CD14-positive monocyte (primary cell): ENCODE data around the gene RANGRF. TPM values are rescaled to one million over a fixed set of nuclear protein-coding genes. Genes with fewer than 3 reads are reported as not detected.

ENCODE experiments used
- DNase-seq, 3 donors: peaks; one replicate each; pipeline ENCODE4 v3.0.0-alpha.2; 2011 to 2022
- H2AFZ ChIP-seq: 2 replicates; pipeline ENCODE4 v1.6.0; 2012; ENCODE audit warnings: mild to moderate bottlenecking, low read depth, low read length, inconsistent platforms; ENCODE audit not compliant: insufficient read depth, poor library complexity, severe bottlenecking
- H3K27ac ChIP-seq, 2 donors: 1 replicate in 1 of 2; 2 replicates in 1 of 2; pipeline ENCODE4 v1.5.1; 2012 to 2013; ENCODE audit warnings: low read length in 2 of 2, control low read depth in 1 of 2, inconsistent platforms in 1 of 2, low read depth in 1 of 2, mild to moderate bottlenecking in 1 of 2
- H3K27me3 ChIP-seq, 2 donors: one replicate each; pipeline versions ENCODE4 v1.6.0 to v1.6.1; 2011 to 2013; ENCODE audit warnings: low read length in 2 of 2; ENCODE audit not compliant: control insufficient read depth in 2 of 2, insufficient read depth in 2 of 2
- H3K36me3 ChIP-seq, 2 donors: replicated peaks in 1 of 2; 1 replicate in 1 of 2; 2 replicates in 1 of 2; pipeline versions ENCODE4 v1.5.1 to v1.6.1; 2012 to 2013; ENCODE audit warnings: low read length in 2 of 2, control low read depth in 1 of 2, inconsistent platforms in 1 of 2, mild to moderate bottlenecking in 1 of 2; ENCODE audit not compliant: insufficient read depth in 2 of 2, control insufficient read depth in 1 of 2
- H3K4me1 ChIP-seq, 2 donors: 1 replicate in 1 of 2; 2 replicates in 1 of 2; pipeline versions ENCODE4 v1.5.1 to v1.6.1; 2012 to 2013; ENCODE audit warnings: low read length in 2 of 2, control low read depth in 1 of 2, inconsistent platforms in 1 of 2, mild to moderate bottlenecking in 1 of 2, moderate library complexity in 1 of 2; ENCODE audit not compliant: insufficient read depth in 2 of 2, control insufficient read depth in 1 of 2
- H3K4me2 ChIP-seq: replicated peaks from 2 replicates; pipeline ENCODE3; 2012; ENCODE audit warnings: low read length, moderate library complexity, mild to moderate bottlenecking; ENCODE audit not compliant: poor library complexity, severe bottlenecking; ENCODE audit errors: extremely low read depth
- H3K4me3 ChIP-seq, 3 experiments: fragments of 200-600 bp in 1 of 3; sonication (generic) in 1 of 3; replicated peaks in 1 of 3; 1 replicate in 2 of 3; 2 replicates in 1 of 3; pipeline ENCODE4 v1.5.1; 2011 to 2013; ENCODE audit warnings: low read length in 3 of 3, mild to moderate bottlenecking in 3 of 3, control low read depth in 2 of 3, low read depth in 2 of 3, inconsistent platforms in 1 of 3, moderate library complexity in 1 of 3
- H3K79me2 ChIP-seq: 2 replicates; pipeline ENCODE4 v1.6.0; 2012; ENCODE audit warnings: mild to moderate bottlenecking, control low read depth, inconsistent platforms, low read length, moderate library complexity; ENCODE audit not compliant: insufficient read depth
- H3K9ac ChIP-seq: 2 replicates; pipeline ENCODE4 v1.6.0; 2017; ENCODE audit warnings: low read length, mild to moderate bottlenecking; ENCODE audit not compliant: insufficient read depth, poor library complexity, severe bottlenecking
- H3K9me3 ChIP-seq, 2 donors: replicated peaks in 1 of 2; 1 replicate in 1 of 2; 2 replicates in 1 of 2; pipeline versions ENCODE4 v1.5.1 to v1.6.1; 2012 to 2013; ENCODE audit warnings: low read length in 2 of 2, control low read depth in 1 of 2; ENCODE audit not compliant: control insufficient read depth in 1 of 2, insufficient read depth in 1 of 2
- H4K20me1 ChIP-seq: 2 replicates; pipeline ENCODE4 v1.6.0; 2012; ENCODE audit warnings: mild to moderate bottlenecking, low read length, control low read depth, moderate library complexity; ENCODE audit not compliant: insufficient read depth
- H3K27ac Mint-ChIP-seq, 7 donors: one replicate each; pipeline ENCODE4 v1.8.0; 2020; ENCODE audit warnings: mild to moderate bottlenecking in 7 of 7, mixed read lengths in 7 of 7, moderate library complexity in 6 of 7, inconsistent platforms in 2 of 7
- H3K27me3 Mint-ChIP-seq, 3 donors: one replicate each; pipeline ENCODE4 v1.8.0; 2021 to 2022; ENCODE audit warnings: low read depth in 3 of 3, mild to moderate bottlenecking in 3 of 3, mixed read lengths in 3 of 3, moderate library complexity in 3 of 3, inconsistent platforms in 1 of 3
- H3K36me3 Mint-ChIP-seq, 2 donors: one replicate each; pipeline ENCODE4 v1.8.0; 2020; ENCODE audit warnings: mixed read lengths in 2 of 2, inconsistent platforms in 1 of 2, mild to moderate bottlenecking in 1 of 2
- H3K4me1 Mint-ChIP-seq: one replicate; pipeline ENCODE4 v1.8.0; 2020; ENCODE audit warnings: mild to moderate bottlenecking, mixed read lengths
- H3K4me3 Mint-ChIP-seq, 2 donors: one replicate each; pipeline ENCODE4 v1.8.0; 2020; ENCODE audit warnings: mild to moderate bottlenecking in 2 of 2, mixed read lengths in 2 of 2, moderate library complexity in 1 of 2
- H3K9me3 Mint-ChIP-seq, 7 donors: one replicate each; pipeline ENCODE4 v1.8.0; 2020 to 2022; ENCODE audit warnings: mixed read lengths in 7 of 7, mild to moderate bottlenecking in 6 of 7, moderate library complexity in 6 of 7, inconsistent platforms in 2 of 7
- CTCF ChIP-seq: fragments of 200-600 bp; IDR thresholded peaks from one replicate; pipeline ENCODE4 v1.8.0; 2022; ENCODE audit warnings: antibody characterized with exemption, mild to moderate bottlenecking
- WGBS: methylation state at CpG from one replicate; pipeline ENCODE4 v1.1.5; 2013; ENCODE audit warnings: missing lambda C conversion rate; ENCODE audit not compliant: insufficient coverage; 5-methylcytosine and 5-hydroxymethylcytosine counted together
- intact Hi-C, 2 donors: fragments of 100-400 bp; cut with micrococcal nuclease; formaldehyde crosslinking; loops; one replicate each; pipeline versions ENCODE4 v1.15.0 to v1.15.1; 2023
- polyA minus RNA-seq: library from RNA; depleted of rRNA, polyadenylated mRNA; stranded (reverse); fragments of >200 nt; gene quantifications from 2 replicates; pipeline ENCODE4 v1.2.3, GENCODE V29; 2012
- polyA plus RNA-seq, 3 donors: library from polyadenylated mRNA; depleted of rRNA in 1 of 3; unstranded in 2 of 3; stranded (reverse) in 1 of 3; fragments of 300-500 nt in 2 of 3; fragments of >200 nt in 1 of 3; fragmentation: Illumina TruSeq in 2 of 3; gene quantifications; 1 replicate in 2 of 3; 2 replicates in 1 of 3; pipeline ENCODE4 v1.2.3, GENCODE V29; 2012 to 2021
- total RNA-seq, 12 experiments: library from RNA in 1 of 12; stranded (reverse) in 1 of 12; fragments of 120-200 nt in 1 of 12; gene quantifications; one replicate each; pipeline ENCODE4 v1.2.4 and lab custom pipeline; 2013 to 2026; ENCODE audit warnings: mixed read lengths in 6 of 12, inconsistent platforms in 1 of 12

Gene RANGRF
- 10.0 TPM for total RNA-seq (2013)
- polyA plus RNA-seq (10 to 100 TPM; 27.3 to 34.3 (median 31.7) TPM), polyA minus RNA-seq (4.0 and 4.6 TPM in 2 replicates), total RNA-seq (lab: John Stamatoyannopoulos, UW) (0.41 to 6.1 (median 3.8) reads per million in 11 experiments)

- Mint-ChIP-seq H3K4me3 (peak within 1 kb of the TSS; percentile 93 to 96), H3K4me1 (peaks cover 47% of the 10 kb centered on the region), H3K27ac (peak within 1 kb of the TSS; percentile 89 to 97 (median 95)), H3K27me3 (peaks cover 0 to 1% (median 0%) of the 10 kb centered on the region in 3 donors), H3K9me3 (no peaks in the 10 kb centered on the region), H3K36me3 (peaks cover 10 to 12% of the 10 kb centered on the region in 2 donors)
- DNase-seq, result peak; percentile 72 to 81 (median 75)
- Histone ChIP-seq H3K27ac (peak within 1 kb of the TSS; percentile 77 to 84), H3K27me3 (no peaks in the 10 kb centered on the region), H3K9me3 (no peaks in the 10 kb centered on the region), H3K4me2 (peak within 1 kb of the TSS; percentile 87), H3K9ac (peak within 1 kb of the TSS; percentile 79), H4K20me1 (no peaks in the 10 kb centered on the region), H3K4me3 (peak within 1 kb of the TSS; percentile 76 to 90 (median 84)), H3K4me1 (peaks cover 31 to 44% of the 10 kb centered on the region in 2 donors), H3K36me3 (no peaks in the 10 kb centered on the region), H2AFZ (peak within 1 kb of the TSS; percentile 93), H3K79me2 (peaks cover 26% of the 10 kb centered on the region)
- intact Hi-C loops, result loop anchor here (2.0 to 5.0 kb wide), 3 partner anchors 36 to 86 kb away; partner anchors contain the start of genes CTC1 (in 1 of the 2) and PFAS (in 1 of the 2)
- TF ChIP-seq CTCF, result no peak
- 0% methylated on average over 47 of the region's 53 CpGs for WGBS
These were observed at the start of gene RANGRF for GRCh38 chr17:8288336-8289102. Gene RANGRF, plus strand, starts transcription at chr17:8288670. Its CDS starts 119 bp downstream, at chr17:8288789.

GRCh38 chr17:8243827-8244226 lies 44.6 kb upstream of the RANGRF start:
- H3K36me3 ChIP-seq, result peaks cover 6 to 27% of the 10 kb centered on the region in 2 donors
- WGBS, result 97% methylated on average over 4 of the region's 5 CpGs
- no peaks in the 10 kb centered on the region for H4K20me1 ChIP-seq
- intact Hi-C loops, result loop anchor here in 1 of 2 donors (10.0 kb wide), 1 partner anchor 59 kb away; no protein-coding TSS in a partner anchor
- no peaks in the 10 kb centered on the region for H3K9me3 ChIP-seq
- no peak overlapping the region for H3K4me3 ChIP-seq
- H3K27ac Mint-ChIP-seq, result peak overlapping the region in 1 of 7 donors; percentile 3
- H2AFZ ChIP-seq, result no peak overlapping the region
- peaks cover 29% of the 10 kb centered on the region for H3K79me2 ChIP-seq
- H3K27ac ChIP-seq, result no peak overlapping the region
- TF ChIP-seq CTCF, result no peak
- no peak overlapping the region for H3K4me2 ChIP-seq
- no peaks in the 10 kb centered on the region for H3K27me3 ChIP-seq
- H3K4me1 Mint-ChIP-seq, result peaks cover 25% of the 10 kb centered on the region
- DNase-seq, result no peak
- H3K27me3 Mint-ChIP-seq, result peaks cover 0 to 2% (median 0%) of the 10 kb centered on the region in 3 donors
- H3K9ac ChIP-seq, result no peak overlapping the region
- H3K36me3 Mint-ChIP-seq, result peaks cover 26 to 55% of the 10 kb centered on the region in 2 donors
- H3K4me3 Mint-ChIP-seq, result no peak overlapping the region
- peaks cover 0 to 4% (median 0%) of the 10 kb centered on the region in 7 donors for H3K9me3 Mint-ChIP-seq
- peaks cover 9 to 12% of the 10 kb centered on the region in 2 donors for H3K4me1 ChIP-seq
